Heart right ventricle (tissue), 16 donors: ENCODE results near the gene PELI1. TPM values are rescaled to one million over a fixed set of nuclear protein-coding genes. Genes with fewer than 3 reads are reported as not detected.

Experiments used
- ATAC-seq, 8 donors: fragments of 200-7000 bp; cut with Tn5 transposase; one replicate each; pipeline ENCODE4 v1.9.1; 2020; ENCODE audit warnings: mild to moderate bottlenecking in 8 of 8, moderate library complexity in 8 of 8, moderate number of reproducible peaks in 1 of 8
- DNase-seq, 2 donors: peaks; one replicate each; pipeline ENCODE4 v3.0.0-alpha.2; 2020
- H3K27ac ChIP-seq, 10 donors: fragments of 200-600 bp; sonication (generic) in 2 of 10; one replicate each; pipeline versions ENCODE4 v1.5.0 to v1.8.0; 2020 to 2022; ENCODE audit warnings: mild to moderate bottlenecking in 3 of 10
- H3K27me3 ChIP-seq, 7 donors: fragments of 200-600 bp; one replicate each; pipeline ENCODE4 v1.8.0; 2021 to 2022; ENCODE audit warnings: mild to moderate bottlenecking in 2 of 7
- H3K36me3 ChIP-seq, 9 donors: fragments of 200-600 bp; sonication (generic) in 1 of 9; one replicate each; pipeline versions ENCODE4 v1.5.0 to v1.8.0; 2020 to 2022; ENCODE audit warnings: mild to moderate bottlenecking in 2 of 9
- H3K4me1 ChIP-seq, 9 donors: fragments of 200-600 bp; sonication (generic) in 1 of 9; one replicate each; pipeline versions ENCODE4 v1.5.0 to v1.8.0; 2020 to 2022; ENCODE audit warnings: mild to moderate bottlenecking in 4 of 9
- H3K4me3 ChIP-seq, 10 donors: fragments of 200-600 bp; sonication (generic) in 2 of 10; one replicate each; pipeline versions ENCODE4 v1.5.0 to v1.8.0; 2020 to 2022; ENCODE audit warnings: mild to moderate bottlenecking in 7 of 10, moderate library complexity in 2 of 10
- H3K9me3 ChIP-seq, 11 donors: fragments of 200-600 bp in 10 of 11; sonication (generic) in 2 of 11; one replicate each; pipeline versions ENCODE4 v1.5.0 to v1.8.0; 2013 to 2022; ENCODE audit warnings: mild to moderate bottlenecking in 2 of 11, control low read depth in 1 of 11, moderate library complexity in 1 of 11
- CTCF ChIP-seq, 9 donors: fragments of 200-600 bp; sonication (generic) in 2 of 9; IDR thresholded peaks; one replicate each; pipeline versions ENCODE4 v1.5.0 to v1.8.0; 2021 to 2022; ENCODE audit warnings: antibody characterized with exemption in 9 of 9, mild to moderate bottlenecking in 5 of 9, moderate library complexity in 1 of 9
- WGBS, 2 donors: extraction: QIAGEN DNeasy Blood & Tissue Kit; methylation state at CpG; one replicate each; pipeline ENCODE4 v1.1.7; 2013; ENCODE audit warnings: inconsistent platforms in 1 of 2; 5-methylcytosine and 5-hydroxymethylcytosine counted together
- intact Hi-C, 10 donors: fragments of 100-400 bp; cut with DNase I; formaldehyde crosslinking; loops; one replicate each; pipeline versions ENCODE4 v1.11.1 to v1.14.2; 2022
- polyA plus RNA-seq, 2 donors: library from polyadenylated mRNA; stranded (reverse); fragments of 200-250 nt; gene quantifications; one replicate each; pipeline ENCODE4 v1.2.3, GENCODE V29; 2013
- total RNA-seq, 10 donors: library from RNA; stranded (reverse); fragmentation: NEBNext Ultra II Directional in 3 of 10; extraction: Animal tissue kit (Norgen Biotek cat#: 25700) in 3 of 10; gene quantifications; one replicate each; pipeline versions ENCODE4 v1.2.1 to v1.2.4, GENCODE V29; 2021 to 2023
- donor health status: Arrhythmogenic right ventricular cardiomyopathy.
- donor health status: ischemic (EF 13 %, LVEDD 7.1; RV severe dilation, severe dysfunction).
- donor health status: healthy with polysubstance abuse.
- donor health status: DM: no; HTN: yes; CAD: no.
- donor health status: DM: no; HTN: no; CAD: no.
- donor health status: ischemic (EF 25% LVEDD 6.9; RV normal size, moderate dysfunction).
- donor health status: ischemic (EF 25% LVEDD 5.7; RV mildly dilated, moderate dysfunction).
- donor health status: healthy.
- donor health status: DM: yes; HTN: yes; CAD: no.
- donor health status: Ischemic cardiomyopathy.
- donor health status: ischemic (EF 35%, LVEDD 5.7; RV mildly dilated, moderate dysfunction).
- donor health status: nonischemic (EF 11% LVEDD 7.7; RV severe dilation, severe dysfunction).
- donor health status: DM: yes; HTN: yes; CAD: no.
- donor health status: PGD.
- donor health status: ischemic (EF 29% LVEDD 5.4; RV normal size, mild dysfunction).
- donor health status: nonischemic (EF 23%, LVEDD 6.1; RV moderate dilation, normal function).

PELI1 gene
- total and polyA plus RNA-seq, 12 donors: 6.0 to 15.6 (median 8.6) TPM

- peak in 5 of 8 donors; percentile 52 to 56 (median 55) for ATAC-seq
- 56 to 76% methylated on average over 2 of the region's 2 CpGs for WGBS, 2 donors
Observed at GRCh38 chr2:64115808-64116598, 28.2 kb downstream of the PELI1 start.

GRCh38 chr2:64114912-64115277, 29.3 kb downstream of the PELI1 start:
- no peak for DNase-seq
- Histone ChIP-seq H3K4me3 (no peak overlapping the region), H3K27ac (peak overlapping the region in 6 of 10 donors; percentile 4 to 77 (median 52)), H3K9me3 (no peaks in the 10 kb centered on the region), H3K4me1 (peaks cover 0 to 93% (median 66%) of the 10 kb centered on the region in 9 donors), H3K27me3 (no peaks in the 10 kb centered on the region), H3K36me3 (no peaks in the 10 kb centered on the region)
- intact Hi-C loops: loop anchor here in 2 of 10 donors (10.0 kb wide), 2 partner anchors 50 to 60 kb away; no protein-coding TSS in a partner anchor
- ATAC-seq: no peak
- 78 to 95% methylated on average over 3 of the region's 3 CpGs for WGBS, 2 donors
- TF ChIP-seq CTCF (IDR thresholded peaks at IDR 0.05): no peak

More at GRCh38 chr2:64115808-64116598, 28.2 kb downstream of the PELI1 start:
- peak overlapping the region in 8 of 10 donors; percentile 15 to 77 (median 42) for H3K27ac ChIP-seq
- peak overlapping the region in 1 of 10 donors; percentile 4 for H3K4me3 ChIP-seq
- H3K9me3 ChIP-seq: no peaks in the 10 kb centered on the region
- intact Hi-C loops: loop anchor here in 2 of 10 donors (10.0 kb wide), 2 partner anchors 51 to 61 kb away; no protein-coding TSS in a partner anchor
- H3K4me1 ChIP-seq: peaks cover 0 to 94% (median 67%) of the 10 kb centered on the region in 9 donors
- peaks cover 0 to 7% (median 0%) of the 10 kb centered on the region in 9 donors for H3K36me3 ChIP-seq
- DNase-seq: no peak
- no peaks in the 10 kb centered on the region for H3K27me3 ChIP-seq
- no peak for TF ChIP-seq CTCF (IDR thresholded peaks at IDR 0.05)

GRCh38 chr2:64114063-64114911, 29.9 kb downstream of the PELI1 start:
- H3K27ac ChIP-seq: peak overlapping the region in 4 of 10 donors; percentile 4 to 77 (median 52)
- WGBS, 2 donors: 74 to 79% methylated on average over 1 of the region's 1 CpG
- H3K27me3 ChIP-seq: no peaks in the 10 kb centered on the region
- intact Hi-C loops: loop anchor here in 2 of 10 donors (10.0 kb wide), 2 partner anchors 49 to 59 kb away; no protein-coding TSS in a partner anchor
- no peaks in the 10 kb centered on the region for H3K36me3 ChIP-seq
- no peak overlapping the region for H3K4me3 ChIP-seq
- DNase-seq (no peak), ATAC-seq (peak in 1 of 8 donors; percentile 41)
- H3K4me1 ChIP-seq: peaks cover 0 to 87% (median 60%) of the 10 kb centered on the region in 9 donors
- H3K9me3 ChIP-seq: no peaks in the 10 kb centered on the region
- no peak for TF ChIP-seq CTCF (IDR thresholded peaks at IDR 0.05)

GRCh38 chr2:64112016-64112415, 32.2 kb downstream of the PELI1 start:
- Histone ChIP-seq H3K9me3 (no peaks in the 10 kb centered on the region), H3K4me3 (no peak overlapping the region), H3K4me1 (peaks cover 0 to 78% (median 53%) of the 10 kb centered on the region in 9 donors), H3K27me3 (no peaks in the 10 kb centered on the region), H3K27ac (no peak overlapping the region), H3K36me3 (peaks cover 0 to 13% (median 0%) of the 10 kb centered on the region in 9 donors)
- no peak for TF ChIP-seq CTCF (IDR thresholded peaks at IDR 0.05)
- ATAC-seq (no peak), DNase-seq (no peak)
- WGBS, 2 donors: 72 to 75% methylated on average over 4 of the region's 4 CpGs
- intact Hi-C loops: loop anchor here in 2 of 10 donors (10.0 kb wide), 2 partner anchors 47 to 57 kb away; no protein-coding TSS in a partner anchor
